HG03159 (cell line): ENCODE data around the gene RB1.
"Not testable (repeated sequence)": the region's sequence is repeated elsewhere in the genome, so short reads cannot be mapped to it uniquely, and the experiment has no call there.

Experiments
- ATAC-seq: cut with Tn5 transposase; IDR thresholded peaks from one replicate; pipeline ENCODE4 v1.9.1; 2021; ENCODE audit warnings: mild to moderate bottlenecking, moderate library complexity; ENCODE audit not compliant: unreplicated experiment

The RB1 gene

GRCh38 chr13:48404952-48405351 is 101.4 kb downstream of the RB1 start:
- ATAC-seq: no peak

- no peak for ATAC-seq
Measured at GRCh38 chr13:48405875-48406274, 102.3 kb downstream of the RB1 start.

GRCh38 chr13:48410199-48410598 is 106.6 kb downstream of the RB1 start:
- ATAC-seq: no peak

- no peak for ATAC-seq
Measured at GRCh38 chr13:48411147-48411794, 107.7 kb downstream of the RB1 start.

GRCh38 chr13:48411841-48412531 is 108.4 kb downstream of the RB1 start:
- ATAC-seq: no peak

GRCh38 chr13:48412881-48413351 is 109.4 kb downstream of the RB1 start, which contains the start of gene LPAR6:
LPAR6 (minus strand) TSS chr13:48413113; CDS start chr13:48412423, 690 bp downstream.
- ATAC-seq: no peak

- ATAC-seq: no peak
Measured at GRCh38 chr13:48414501-48414900, 111.0 kb downstream of the RB1 start.

- ATAC-seq: no peak
Measured at GRCh38 chr13:48415516-48415915, 112.0 kb downstream of the RB1 start.

- not testable (repeated sequence) for ATAC-seq
Measured at GRCh38 chr13:48422003-48422402, 118.5 kb downstream of the RB1 start.

GRCh38 chr13:48424212-48424611 is 120.7 kb downstream of the RB1 start:
- ATAC-seq: no peak

GRCh38 chr13:48426052-48426451 is 122.5 kb downstream of the RB1 start:
- no peak for ATAC-seq

GRCh38 chr13:48426755-48427298 is 123.3 kb downstream of the RB1 start:
- not testable (repeated sequence) for ATAC-seq

GRCh38 chr13:48429036-48429435 is 125.5 kb downstream of the RB1 start:
- ATAC-seq: no peak

GRCh38 chr13:48429886-48430285 is 126.3 kb downstream of the RB1 start:
- no peak for ATAC-seq

- no peak for ATAC-seq
Measured at GRCh38 chr13:48431431-48431830, 127.9 kb downstream of the RB1 start.

GRCh38 chr13:48431987-48432615 is 128.6 kb downstream of the RB1 start:
- no peak for ATAC-seq

- ATAC-seq: no peak
Measured at GRCh38 chr13:48434200-48434599, 130.6 kb downstream of the RB1 start.

- no peak for ATAC-seq
Measured at GRCh38 chr13:48436661-48437288, 133.2 kb downstream of the RB1 start.

GRCh38 chr13:48437371-48437770 is 133.8 kb downstream of the RB1 start:
- no peak for ATAC-seq

GRCh38 chr13:48443442-48444208 is 140.1 kb downstream of the RB1 start:
- ATAC-seq: no peak
